Measurements from ENCODE around the gene TMEM8B.

Gene TMEM8B

GRCh38 chr9:35841645-35841900 lies 12.5 kb downstream of the TMEM8B start:
- no peak for DNase-seq (ENCODE audit: low spot score)

- no peak for DNase-seq (ENCODE audit: low spot score)
These were observed 13.2 kb downstream of the TMEM8B start for GRCh38 chr9:35842020-35842745.

- DNase-seq (ENCODE audit: low spot score): no peak
These were observed 13.8 kb downstream of the TMEM8B start for GRCh38 chr9:35842795-35843194.

DNA sequence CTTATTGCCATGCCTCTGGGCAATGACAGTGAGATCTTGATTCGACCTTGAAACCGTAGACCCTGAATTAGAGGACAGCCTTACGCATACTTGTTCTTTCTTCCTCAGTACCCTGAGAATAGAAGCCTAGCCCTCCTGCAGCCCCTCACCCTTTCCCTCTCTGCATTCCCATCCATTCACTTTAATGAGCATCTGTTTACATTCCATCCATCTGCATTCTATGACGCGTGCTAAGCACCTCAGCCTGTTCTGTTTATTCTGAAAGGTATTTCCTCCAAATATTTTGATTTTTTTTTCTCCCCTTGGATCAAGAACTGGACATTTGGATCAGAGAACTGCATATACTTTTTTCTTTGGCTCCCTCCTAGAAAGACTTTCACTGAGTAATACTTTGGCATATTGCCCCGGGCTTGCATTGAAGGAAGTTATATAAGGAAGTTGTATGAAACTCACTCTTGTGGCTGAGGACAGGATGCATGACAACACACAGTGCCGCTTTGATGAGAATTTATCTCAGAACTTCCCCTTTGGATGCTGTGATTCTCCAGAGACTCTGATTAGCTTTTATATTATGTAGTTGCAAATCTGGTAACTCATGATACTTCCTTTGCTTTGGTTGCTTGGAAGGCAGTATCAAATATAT lies 15.7 kb downstream of the TMEM8B start:
- DNase-seq (ENCODE audit: low spot score): peak; percentile 61

- DNase-seq (ENCODE audit: low spot score): no peak
These were observed 17.1 kb downstream of the TMEM8B start for GRCh38 chr9:35845824-35846771.

DNA sequence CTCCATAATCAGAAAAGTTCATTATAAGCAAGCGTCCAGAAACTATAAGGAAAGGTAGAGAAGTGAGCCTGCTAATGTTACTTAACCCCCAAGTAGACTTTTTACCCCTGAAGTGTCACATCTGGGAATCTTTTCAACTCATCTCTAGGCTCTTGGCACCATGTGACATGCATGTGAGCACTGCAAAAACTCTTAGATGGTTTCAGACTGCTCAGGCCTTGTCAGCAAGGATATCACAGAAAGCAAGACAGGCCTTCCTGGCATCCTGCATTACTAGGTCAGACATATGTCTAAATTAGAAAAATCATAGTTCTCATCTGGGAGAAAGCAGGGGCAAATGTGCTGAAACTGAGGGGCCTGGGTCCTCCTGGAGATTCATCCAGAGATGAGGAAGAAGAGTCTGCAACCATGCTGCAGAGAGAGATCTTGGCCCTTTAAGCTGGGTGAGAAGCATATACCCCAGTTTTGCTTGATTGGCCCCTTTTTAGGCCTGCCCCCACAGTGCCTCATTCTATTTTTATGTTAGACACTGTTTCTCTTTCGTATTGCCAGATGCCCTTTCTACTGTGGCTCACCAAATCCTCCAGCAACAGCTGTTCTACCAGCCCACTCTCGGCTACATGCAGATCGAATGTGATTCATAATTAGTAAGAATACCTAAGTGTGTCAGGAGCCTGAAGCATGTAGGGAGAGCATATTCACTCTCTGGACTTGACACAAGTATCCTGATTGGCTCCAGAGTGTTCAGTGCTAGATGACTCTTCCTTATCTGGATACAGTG lies 19.0 kb downstream of the TMEM8B start:
- DNase-seq (ENCODE audit: low spot score): no peak

GRCh38 chr9:35852267-35852815 lies 23.3 kb downstream of the TMEM8B start:
- DNase-seq (ENCODE audit: low spot score): no peak

DNA sequence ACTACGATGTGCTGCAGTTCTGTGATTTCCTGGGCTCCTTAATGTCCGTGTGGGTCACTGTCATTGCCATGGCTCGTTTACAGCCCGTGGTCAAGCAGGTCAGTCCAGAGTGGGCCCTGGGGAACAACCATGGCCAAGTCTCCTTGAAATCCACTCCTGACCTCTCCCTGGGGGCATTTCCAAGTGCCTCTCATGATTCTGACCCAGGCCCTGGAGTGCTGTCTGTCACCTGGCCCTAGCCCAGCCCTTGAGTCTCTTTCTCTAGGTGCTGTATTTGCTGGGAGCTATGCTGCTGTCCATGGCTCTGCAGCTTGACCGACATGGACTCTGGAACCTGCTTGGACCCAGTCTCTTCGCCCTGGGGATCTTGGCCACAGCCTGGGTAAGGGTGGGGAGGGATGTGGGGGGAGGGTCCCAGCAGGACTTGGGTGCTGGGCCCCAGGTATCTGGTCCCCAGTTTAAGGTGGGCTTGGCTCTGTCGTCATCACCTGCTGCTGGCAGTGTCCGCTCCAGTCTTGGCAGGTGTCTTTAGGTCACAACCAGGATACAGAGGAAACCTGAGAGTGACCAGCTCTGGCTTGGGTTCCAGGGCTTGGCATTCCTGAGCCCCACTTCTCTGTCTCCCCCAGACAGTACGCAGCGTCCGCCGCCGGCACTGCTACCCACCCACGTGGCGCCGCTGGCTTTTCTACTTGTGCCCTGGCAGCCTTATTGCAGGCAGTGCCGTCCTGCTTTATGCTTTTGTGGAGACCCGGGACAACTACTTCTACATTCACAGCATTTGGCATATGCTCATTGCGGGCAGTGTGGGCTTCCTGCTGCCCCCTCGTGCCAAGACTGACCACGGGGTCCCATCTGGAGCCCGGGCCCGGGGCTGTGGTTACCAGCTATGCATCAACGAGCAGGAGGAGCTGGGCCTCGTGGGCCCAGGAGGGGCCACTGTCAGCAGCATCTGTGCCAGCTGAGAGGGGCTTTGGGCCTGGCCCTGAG lies 24.1 kb downstream of the TMEM8B start:
- no peak for DNase-seq (ENCODE audit: low spot score)

DNA sequence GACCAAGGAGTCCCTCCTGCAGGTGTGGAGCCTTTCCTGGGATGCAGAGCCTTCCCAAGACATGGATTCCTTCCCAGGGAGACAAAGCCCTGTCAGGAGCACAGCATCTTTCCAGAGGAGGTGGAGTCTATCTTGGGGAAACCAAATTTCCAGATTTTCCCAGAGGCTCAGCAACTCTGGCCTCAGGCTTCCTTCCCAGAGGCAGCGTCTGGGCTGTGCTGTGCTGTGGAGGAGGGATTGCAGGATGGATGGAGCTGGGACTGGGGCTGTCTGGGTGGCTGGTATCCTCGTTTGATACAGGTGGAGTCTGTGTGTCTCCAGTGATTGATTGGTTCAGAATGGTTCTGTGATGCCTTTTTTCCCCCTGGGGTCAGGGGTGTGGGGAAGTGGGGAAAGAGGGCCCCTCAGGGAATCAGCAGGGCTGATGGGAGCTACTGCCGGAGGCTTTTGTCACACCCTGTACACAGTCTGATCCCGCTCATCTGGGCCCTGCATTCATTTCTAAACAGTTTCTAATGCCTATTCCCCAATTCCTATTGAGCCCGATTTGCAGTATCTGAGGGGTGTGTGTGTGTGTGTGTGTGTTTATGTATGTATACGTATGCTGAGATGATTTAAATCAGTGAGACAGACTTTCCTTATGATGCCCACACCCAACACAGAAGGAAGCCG lies 25.2 kb downstream of the TMEM8B start:
- DNase-seq (ENCODE audit: low spot score): no peak

GRCh38 chr9:35856206-35856605 lies 27.2 kb downstream of the TMEM8B start:
- DNase-seq (ENCODE audit: low spot score): no peak

GRCh38 chr9:35856882-35857281 lies 27.9 kb downstream of the TMEM8B start:
- DNase-seq (ENCODE audit: low spot score): no peak

- DNase-seq (ENCODE audit: low spot score): no peak
These were observed 29.4 kb downstream of the TMEM8B start for GRCh38 chr9:35858458-35858857.

DNA sequence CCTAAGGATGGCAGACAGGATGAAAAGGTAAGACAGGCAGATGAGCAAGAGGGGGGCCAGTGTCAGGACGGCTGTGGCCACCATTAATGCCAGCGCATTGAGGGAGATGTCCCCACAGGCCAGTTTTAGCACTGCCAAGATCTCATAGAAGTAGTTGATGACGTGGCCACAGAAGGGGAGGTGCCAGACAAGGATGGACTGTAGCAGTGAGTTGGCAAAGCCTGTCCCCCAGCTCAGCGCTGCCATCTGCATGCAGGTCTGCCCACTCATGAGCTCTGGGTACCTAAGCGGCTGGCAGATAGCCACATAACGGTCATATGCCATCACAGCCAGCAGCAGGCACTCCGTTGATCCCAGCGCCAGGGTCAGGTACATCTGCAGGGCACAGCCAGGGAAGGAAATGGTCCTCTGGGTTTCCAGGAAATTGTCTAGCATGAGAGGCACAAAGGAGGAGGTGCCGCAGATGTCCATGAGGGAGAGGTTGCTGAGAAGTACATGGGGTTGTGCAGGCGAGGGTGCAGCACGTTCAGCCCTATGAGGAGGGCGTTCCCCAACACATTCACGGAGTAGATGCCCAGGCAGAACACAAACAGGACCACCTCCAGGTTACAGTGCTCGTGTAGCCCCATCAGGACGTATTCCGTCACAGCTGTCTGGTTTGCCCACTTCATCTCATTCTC lies 30.4 kb downstream of the TMEM8B start:
- DNase-seq (ENCODE audit: low spot score): no peak

GRCh38 chr9:35859990-35860339 lies 30.9 kb downstream of the TMEM8B start:
- no peak for DNase-seq (ENCODE audit: low spot score)

DNA sequence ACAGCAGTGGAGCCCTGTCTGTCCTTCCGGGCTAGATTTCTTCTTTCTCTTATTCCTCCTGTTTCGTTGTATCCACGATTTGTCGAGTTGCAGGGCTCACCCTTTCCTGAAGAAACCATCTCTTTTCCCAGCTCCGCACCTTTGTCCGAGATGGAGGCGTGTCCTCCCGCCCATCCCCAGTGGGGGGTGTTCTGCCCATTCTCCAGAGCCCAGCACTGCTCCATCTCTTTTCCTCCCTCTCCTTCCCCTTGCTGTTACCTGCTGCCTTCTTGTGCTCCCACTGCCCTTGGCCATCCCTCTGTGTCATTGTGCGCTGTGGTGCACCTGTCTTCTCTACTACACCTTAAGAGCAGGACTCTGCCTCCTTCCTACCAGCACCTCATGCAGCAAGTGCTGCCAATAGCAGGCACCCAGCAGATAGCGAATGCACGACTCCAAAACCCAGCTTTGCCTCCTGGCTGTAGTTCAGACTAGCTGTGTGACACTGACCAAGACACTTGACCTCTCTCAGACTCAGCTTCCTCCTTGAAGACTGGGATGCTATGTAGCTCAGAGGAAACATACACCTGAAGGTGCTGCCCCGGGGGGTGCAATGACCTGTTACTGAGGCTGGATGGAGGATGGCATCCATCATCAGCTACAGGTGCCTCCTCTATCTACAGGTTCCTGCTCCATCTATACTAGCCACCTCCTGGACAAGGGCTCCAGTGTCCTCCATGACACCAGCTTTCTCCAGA lies 32.3 kb downstream of the TMEM8B start:
- DNase-seq (ENCODE audit: low spot score): no peak

DNA sequence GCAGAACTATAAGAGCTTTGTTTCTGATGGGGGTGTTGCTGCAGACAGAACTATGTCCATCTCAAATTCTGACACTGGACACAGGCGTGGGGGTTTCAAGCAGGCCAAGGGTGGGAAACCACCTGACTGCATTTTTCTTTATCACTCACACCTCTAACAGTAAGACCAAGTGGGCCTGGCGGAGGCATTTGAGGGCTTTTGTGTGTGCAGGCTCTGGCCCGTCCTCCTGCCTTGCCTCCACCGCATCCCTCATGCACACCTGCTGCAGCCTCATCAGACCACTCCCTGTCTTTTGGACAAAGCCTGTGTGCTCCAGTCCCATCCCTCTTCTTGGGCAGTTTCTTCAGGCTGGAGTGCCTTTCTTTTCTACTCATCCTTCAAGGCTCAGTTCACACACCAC lies 33.3 kb downstream of the TMEM8B start:
- DNase-seq (ENCODE audit: low spot score): no peak

- no peak for DNase-seq (ENCODE audit: low spot score)
These were observed 34.6 kb downstream of the TMEM8B start for GRCh38 chr9:35863583-35863982.

GRCh38 chr9:35864695-35865255 lies 35.7 kb downstream of the TMEM8B start:
- DNase-seq (ENCODE audit: low spot score): no peak

GRCh38 chr9:35867538-35867937 lies 38.5 kb downstream of the TMEM8B start:
- DNase-seq (ENCODE audit: low spot score): no peak

Measured in globus pallidus (tissue), 1 donor.